Stimulated activated CD4-positive, alpha-beta T cell treated with anti-CD3 and anti-CD28 coated beads, Interleukin-1b, Interleukin-23, amount 100 ng/mL, for 1 hour (primary cell): ENCODE data around the gene BEND3.
"Not testable (repeated sequence)": the region's sequence is repeated elsewhere in the genome, so short reads cannot be mapped to it uniquely, and the experiment has no call there.

ENCODE experiments used
- DNase-seq, 2 donors: peaks; one replicate each; pipeline ENCODE4 v3.0.0-alpha.2; 2020; ENCODE audit warnings: low read depth in 2 of 2

Gene BEND3

GRCh38 chr6:107114926-107115694 is at the start of gene BEND3:
BEND3 (minus strand) TSS chr6:107115515; CDS start chr6:107099285, 16,230 bp downstream.
- peak in 1 of 2 donors; percentile 18 for DNase-seq

DNA sequence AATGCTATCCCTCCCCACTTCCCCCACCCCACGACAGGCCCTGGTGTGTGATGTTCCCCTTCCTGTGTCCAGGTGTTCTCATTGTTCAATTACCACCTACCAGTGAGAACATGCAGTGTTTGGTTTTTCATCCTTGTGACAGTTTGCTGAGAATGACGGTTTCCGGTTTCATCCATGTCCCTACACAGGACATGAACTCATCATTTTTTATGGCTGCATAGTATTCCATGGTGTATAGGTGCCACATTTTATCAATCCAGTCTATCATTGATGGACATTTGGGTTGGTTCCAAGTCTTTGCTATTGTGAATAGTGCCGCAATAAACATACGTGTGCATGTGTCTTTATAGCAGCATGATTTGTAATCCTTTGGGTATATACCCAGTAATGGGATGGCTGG is 49.0 kb upstream of the BEND3 start:
- not testable (repeated sequence) for DNase-seq

GRCh38 chr6:107161521-107161920 is 46.2 kb upstream of the BEND3 start:
- no peak for DNase-seq

GRCh38 chr6:107156617-107157016 is 41.3 kb upstream of the BEND3 start:
- DNase-seq, result no peak

- DNase-seq, result no peak
These were observed 39.5 kb upstream of the BEND3 start for GRCh38 chr6:107154801-107155160.

GRCh38 chr6:107154131-107154800 is 39.0 kb upstream of the BEND3 start:
- DNase-seq, result no peak

GRCh38 chr6:107152638-107153430 is 37.5 kb upstream of the BEND3 start:
- DNase-seq, result no peak

GRCh38 chr6:107144666-107145065 is 29.4 kb upstream of the BEND3 start:
- DNase-seq, result no peak

GRCh38 chr6:107144014-107144413 is 28.7 kb upstream of the BEND3 start:
- no peak for DNase-seq

DNA sequence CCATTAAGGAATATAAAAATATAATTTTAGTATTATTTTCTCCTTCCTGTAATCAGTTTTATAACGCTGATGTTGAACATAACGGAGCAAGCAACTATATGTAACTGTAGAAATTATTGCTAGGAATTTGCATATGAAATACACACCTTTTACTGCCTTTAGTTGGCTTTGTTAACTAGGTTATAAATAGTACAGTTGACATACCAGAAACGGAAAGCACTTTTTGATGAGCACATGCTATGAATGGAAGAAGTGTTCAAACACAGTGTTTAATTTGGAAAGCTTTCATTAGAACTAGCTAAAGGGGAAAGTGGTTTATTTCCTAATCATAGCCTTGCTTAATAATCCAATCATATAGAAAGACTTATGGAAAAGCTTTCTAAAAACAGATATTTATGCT is 25.3 kb upstream of the BEND3 start:
- DNase-seq, result no peak

DNA sequence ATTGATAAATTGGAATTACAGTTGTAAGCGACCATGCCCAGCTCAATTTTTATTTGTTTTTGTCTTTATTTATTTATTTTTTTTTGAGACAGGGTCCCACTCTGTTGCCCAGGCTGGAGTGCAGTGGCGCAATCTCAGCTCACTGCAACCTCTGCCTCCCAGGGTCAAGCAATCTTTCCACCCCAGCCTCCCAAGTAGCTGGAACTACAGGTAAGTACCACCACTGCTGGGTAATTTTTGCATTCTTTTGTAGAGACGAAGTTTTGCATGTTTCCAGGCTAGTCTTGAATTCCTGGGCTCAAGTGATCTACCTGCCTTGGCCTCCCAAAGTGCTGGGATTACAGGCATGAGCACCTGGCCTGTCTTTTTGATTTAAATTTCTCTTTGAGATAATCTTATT is 21.0 kb upstream of the BEND3 start:
- not testable (repeated sequence) for DNase-seq

DNA sequence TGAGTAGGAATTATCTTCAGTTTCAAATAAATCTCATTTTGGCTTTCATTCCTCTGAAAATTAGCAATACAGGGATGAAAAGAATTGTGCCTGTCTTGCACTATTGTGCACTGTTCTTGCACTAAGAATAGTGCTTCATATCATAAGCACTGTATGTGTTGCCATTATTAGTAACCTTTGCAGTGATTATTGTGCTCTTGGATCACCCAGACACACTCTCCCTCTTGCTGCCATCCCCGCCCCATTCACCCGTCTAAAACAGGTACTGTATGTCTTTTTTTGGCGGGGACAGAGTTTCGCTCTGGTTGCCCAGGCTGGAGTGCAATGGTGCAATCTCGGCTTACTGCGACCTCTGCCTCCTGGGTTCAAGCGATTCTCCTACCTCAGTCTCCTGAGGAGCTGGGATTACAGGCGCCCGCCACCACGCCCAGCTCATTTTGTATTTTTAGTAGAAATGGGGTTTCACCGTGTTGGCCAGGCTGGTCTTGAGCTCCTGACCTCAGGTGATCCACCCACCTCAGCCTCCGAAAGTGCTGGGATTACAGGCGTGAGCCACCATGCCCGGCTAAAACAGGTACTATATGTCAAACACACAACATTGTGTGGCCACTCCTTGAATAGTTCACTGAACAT is 19.8 kb upstream of the BEND3 start:
- not testable (repeated sequence) for DNase-seq

- no peak for DNase-seq
These were observed 17.1 kb upstream of the BEND3 start for GRCh38 chr6:107132330-107132954.

DNA sequence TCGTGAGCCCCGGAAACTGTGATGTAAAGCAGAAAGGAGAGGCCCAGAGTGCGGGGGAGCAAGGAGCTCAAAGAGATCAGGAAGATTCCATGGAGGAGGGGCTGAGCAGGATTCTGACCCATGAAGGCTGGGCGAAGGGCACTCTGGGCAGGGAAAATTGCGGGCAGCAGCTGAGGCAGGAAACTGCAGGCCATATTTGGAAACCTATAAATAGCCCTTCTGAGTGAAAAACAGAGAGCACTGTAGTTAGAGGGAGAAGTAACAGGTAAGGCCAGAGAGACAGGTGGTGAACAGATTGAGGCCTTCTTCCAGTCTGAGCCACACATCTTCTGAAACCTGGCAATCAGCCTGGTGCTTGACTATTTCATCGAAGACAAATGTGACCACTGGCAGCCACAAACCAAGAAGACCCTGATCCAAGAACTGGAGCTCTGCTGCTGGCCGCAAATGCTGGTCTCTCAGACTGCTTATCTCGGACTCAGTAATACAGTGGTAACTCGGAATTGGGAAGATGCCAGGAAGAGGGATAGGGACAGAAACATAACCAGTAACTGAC is 14.1 kb upstream of the BEND3 start:
- no peak for DNase-seq

DNA sequence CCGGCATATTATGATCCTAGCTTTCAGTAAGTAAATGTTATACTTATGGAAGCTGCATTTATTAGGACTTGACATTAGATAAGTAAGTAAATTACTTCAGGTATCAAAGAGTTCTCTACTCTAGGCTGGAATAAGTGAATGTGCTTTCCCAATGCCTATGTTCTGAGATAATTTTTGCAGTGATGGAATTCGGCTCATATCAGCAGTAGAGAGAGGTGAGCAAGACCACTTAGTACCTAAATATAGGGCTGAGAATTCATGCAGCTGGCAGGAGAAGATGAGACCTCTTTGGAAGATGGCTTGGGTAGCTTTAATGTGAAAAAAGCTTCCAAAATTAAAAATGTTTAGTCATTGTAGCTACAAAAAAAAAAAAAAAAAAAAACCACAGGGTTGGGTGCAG is 13.3 kb upstream of the BEND3 start:
- no peak for DNase-seq

DNA sequence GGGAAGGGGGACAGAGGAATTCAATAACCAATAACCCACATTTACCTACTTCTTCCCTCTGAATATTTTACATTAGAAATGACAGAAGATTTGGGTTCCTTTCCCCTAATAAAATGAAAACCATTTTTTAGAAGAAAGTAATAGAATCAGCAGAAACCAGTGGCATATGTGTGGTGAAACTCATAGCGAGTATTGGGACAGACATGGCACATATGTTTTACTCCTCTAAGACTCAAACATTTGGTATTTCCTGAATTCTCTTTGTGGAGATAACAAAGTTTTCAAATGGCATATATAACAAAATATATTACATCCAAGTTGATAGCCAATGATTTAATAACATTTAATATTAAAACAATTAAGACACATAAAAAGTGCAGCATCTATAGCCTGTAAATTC is 12.9 kb upstream of the BEND3 start:
- DNase-seq, result no peak

- no peak for DNase-seq
These were observed 10.5 kb upstream of the BEND3 start for GRCh38 chr6:107125771-107126170.

GRCh38 chr6:107124934-107125348 is 9.6 kb upstream of the BEND3 start:
- DNase-seq, result no peak

- DNase-seq, result no peak
These were observed 8.2 kb upstream of the BEND3 start for GRCh38 chr6:107123501-107123900.

DNA sequence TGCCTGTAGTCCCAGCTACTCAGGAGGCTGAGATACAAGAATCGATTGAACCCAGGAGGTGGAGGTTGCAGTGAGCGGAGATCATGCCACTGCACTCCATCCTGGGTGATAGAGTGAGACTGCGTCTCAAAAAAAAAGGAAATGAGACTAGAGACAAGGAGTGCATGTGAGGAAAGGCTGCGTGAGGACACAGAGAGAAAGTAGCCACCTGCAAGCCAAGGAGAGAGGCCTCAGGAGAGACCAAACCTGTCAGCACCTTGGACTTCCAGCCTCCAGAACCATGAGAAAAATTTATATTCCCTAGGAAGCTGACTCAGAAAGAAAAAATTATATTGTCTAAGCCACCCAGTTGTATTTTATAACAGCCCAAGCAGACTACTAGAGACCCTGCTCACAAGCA is 7.4 kb upstream of the BEND3 start:
- DNase-seq, result no peak

DNA sequence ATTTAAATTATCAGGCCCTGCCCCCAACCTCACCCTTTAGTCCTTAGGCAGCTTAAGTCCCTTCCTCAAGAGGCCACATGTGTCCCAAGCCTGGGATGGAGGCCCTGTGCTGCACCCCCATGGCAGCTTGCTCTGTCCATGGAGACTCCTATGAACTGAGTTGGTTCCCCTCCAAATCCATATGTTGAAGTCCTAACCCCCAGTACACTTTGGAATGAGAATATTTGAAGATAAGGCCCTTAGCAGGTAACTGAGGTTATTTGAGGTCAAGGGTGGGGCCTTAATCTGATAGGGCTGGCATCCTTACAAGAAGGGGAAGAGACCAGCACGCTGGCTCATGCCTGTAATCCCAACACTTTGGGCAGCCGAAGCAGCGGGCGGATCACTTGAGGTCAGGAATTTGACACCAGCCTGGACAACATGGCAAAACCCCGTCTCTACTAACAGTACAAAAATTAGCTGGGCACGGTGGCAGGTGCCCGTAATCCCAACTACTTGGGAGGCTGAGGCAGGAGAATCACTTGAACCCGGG is 6.7 kb upstream of the BEND3 start:
- no peak for DNase-seq
